ENCODE results near the gene ATOX1.
"Not testable (repeated sequence)": the region's sequence is repeated elsewhere in the genome, so short reads cannot be mapped to it uniquely, and the experiment has no call there.

- TF ChIP-seq CTCF (IDR thresholded peaks at IDR 0.05); TCF7L2 (IDR thresholded peaks at IDR 0.05; ENCODE audit: low read depth, low read length); POLR2AphosphoS5 (IDR thresholded peaks at IDR 0.05; ENCODE audit: low read depth, low read length); REST (IDR thresholded peaks at IDR 0.05; ENCODE audit: insufficient read depth in 1 of 2, low read depth in 2 of 2, low read length in 1 of 2): not testable (repeated sequence)
Observed at GRCh38 chr5:151783664-151784063, 25.2 kb upstream of the ATOX1 start.
